Skeletal muscle tissue (tissue), 4 donors: ENCODE results near the gene VWA5B1. TPM values are rescaled to one million over a fixed set of nuclear protein-coding genes. Genes with fewer than 3 reads are reported as not detected.

Experiments used
- H3K27ac ChIP-seq: one replicate; pipeline ENCODE4 v1.7.0; 2013; ENCODE audit warnings: mild to moderate bottlenecking, low read depth, low read length, inconsistent platforms
- H3K27me3 ChIP-seq, 3 donors: one replicate each; pipeline ENCODE4 v1.7.0; 2013; ENCODE audit warnings: low read length in 3 of 3; ENCODE audit not compliant: control insufficient read depth in 3 of 3, insufficient read depth in 3 of 3
- H3K36me3 ChIP-seq, 3 donors: one replicate each; pipeline ENCODE4 v1.7.0; 2013; ENCODE audit warnings: low read length in 3 of 3; ENCODE audit not compliant: control insufficient read depth in 3 of 3, insufficient read depth in 3 of 3
- H3K4me1 ChIP-seq, 3 donors: one replicate each; pipeline ENCODE4 v1.7.0; 2013; ENCODE audit warnings: low read length in 3 of 3, mild to moderate bottlenecking in 3 of 3; ENCODE audit not compliant: control insufficient read depth in 3 of 3, insufficient read depth in 3 of 3
- H3K4me3 ChIP-seq, 3 donors: one replicate each; pipeline ENCODE4 v1.7.0; 2013; ENCODE audit warnings: low read length in 3 of 3
- H3K9ac ChIP-seq, 3 donors: one replicate each; pipeline ENCODE4 v1.7.0; 2013; ENCODE audit warnings: low read length in 3 of 3, mild to moderate bottlenecking in 3 of 3, moderate library complexity in 2 of 3, low read depth in 1 of 3
- H3K9me3 ChIP-seq, 3 donors: one replicate each; pipeline ENCODE4 v1.7.0; 2013; ENCODE audit warnings: low read length in 3 of 3; ENCODE audit not compliant: control insufficient read depth in 3 of 3
- total RNA-seq: library from RNA; depleted of rRNA; stranded (reverse); fragments of >200 nt; gene quantifications from one replicate; pipeline ENCODE4 v1.2.3, GENCODE V29; 2014
- donor health status: Osteomylitis.

VWA5B1 gene
- total RNA-seq, 1 donor from 2014 or later, result 0.52 TPM

GRCh38 chr1:20359451-20360330 is 69.0 kb downstream of the VWA5B1 start:
- Histone ChIP-seq H3K9me3 (no peaks in the 10 kb centered on the region), H3K4me3 (peak overlapping the region in 1 of 3 donors; percentile 65), H3K27me3 (peaks cover 4 to 15% (median 11%) of the 10 kb centered on the region in 3 donors), H3K9ac (no peak overlapping the region), H3K36me3 (no peaks in the 10 kb centered on the region), H3K4me1 (peaks cover 30 to 51% (median 48%) of the 10 kb centered on the region in 3 donors), H3K27ac (peak overlapping the region; percentile 38)

- H3K36me3 ChIP-seq, result no peaks in the 10 kb centered on the region
- no peaks in the 10 kb centered on the region for H3K9me3 ChIP-seq
- no peak overlapping the region for H3K4me3 ChIP-seq
- peaks cover 30 to 52% (median 51%) of the 10 kb centered on the region in 3 donors for H3K4me1 ChIP-seq
- peaks cover 21 to 32% (median 28%) of the 10 kb centered on the region in 3 donors for H3K27me3 ChIP-seq
- H3K9ac ChIP-seq, result peak overlapping the region in 1 of 3 donors; percentile 25
- no peak overlapping the region for H3K27ac ChIP-seq
These were observed 70.7 kb downstream of the VWA5B1 start for GRCh38 chr1:20361401-20361800.

GRCh38 chr1:20361805-20362381 is 71.2 kb downstream of the VWA5B1 start:
- Histone ChIP-seq H3K9me3 (no peaks in the 10 kb centered on the region), H3K27me3 (peaks cover 26 to 36% (median 33%) of the 10 kb centered on the region in 3 donors), H3K4me3 (peak overlapping the region in 1 of 3 donors; percentile 29), H3K36me3 (no peaks in the 10 kb centered on the region), H3K9ac (no peak overlapping the region), H3K4me1 (peaks cover 30 to 51% (median 49%) of the 10 kb centered on the region in 3 donors), H3K27ac (no peak overlapping the region)

GRCh38 chr1:20362856-20363255 is 72.2 kb downstream of the VWA5B1 start:
- Histone ChIP-seq H3K27ac (no peak overlapping the region), H3K27me3 (peaks cover 36 to 45% (median 43%) of the 10 kb centered on the region in 3 donors), H3K4me1 (peaks cover 27 to 50% (median 48%) of the 10 kb centered on the region in 3 donors), H3K4me3 (no peak overlapping the region), H3K9me3 (no peaks in the 10 kb centered on the region), H3K9ac (no peak overlapping the region), H3K36me3 (no peaks in the 10 kb centered on the region)

- Histone ChIP-seq H3K36me3 (no peaks in the 10 kb centered on the region), H3K9ac (no peak overlapping the region), H3K4me1 (peaks cover 12 to 31% (median 28%) of the 10 kb centered on the region in 3 donors), H3K27me3 (peaks cover 36 to 60% (median 53%) of the 10 kb centered on the region in 3 donors), H3K4me3 (no peak overlapping the region), H3K9me3 (no peaks in the 10 kb centered on the region), H3K27ac (no peak overlapping the region)
These were observed 74.9 kb downstream of the VWA5B1 start for GRCh38 chr1:20365421-20366055.

GRCh38 chr1:20366056-20366462 is 75.4 kb downstream of the VWA5B1 start:
- Histone ChIP-seq H3K9me3 (no peaks in the 10 kb centered on the region), H3K36me3 (no peaks in the 10 kb centered on the region), H3K9ac (peak overlapping the region in 1 of 3 donors; percentile 40), H3K27ac (no peak overlapping the region), H3K4me3 (peak overlapping the region in 1 of 3 donors; percentile 32), H3K27me3 (peaks cover 36 to 59% (median 53%) of the 10 kb centered on the region in 3 donors), H3K4me1 (peaks cover 12 to 30% (median 28%) of the 10 kb centered on the region in 3 donors)

- Histone ChIP-seq H3K27ac (no peak overlapping the region), H3K36me3 (no peaks in the 10 kb centered on the region), H3K9me3 (no peaks in the 10 kb centered on the region), H3K27me3 (peaks cover 35 to 54% (median 54%) of the 10 kb centered on the region in 3 donors), H3K9ac (peak overlapping the region in 1 of 3 donors; percentile 40), H3K4me3 (peak overlapping the region in 2 of 3 donors; percentile 32 to 45), H3K4me1 (peaks cover 9 to 25% (median 24%) of the 10 kb centered on the region in 3 donors)
These were observed 75.9 kb downstream of the VWA5B1 start for GRCh38 chr1:20366463-20367115.

- no peaks in the 10 kb centered on the region for H3K36me3 ChIP-seq
- no peak overlapping the region for H3K27ac ChIP-seq
- H3K4me3 ChIP-seq, result peak overlapping the region in 2 of 3 donors; percentile 22 to 27
- H3K9me3 ChIP-seq, result no peaks in the 10 kb centered on the region
- peak overlapping the region in 1 of 3 donors; percentile 40 for H3K9ac ChIP-seq
- peaks cover 6 to 19% (median 19%) of the 10 kb centered on the region in 3 donors for H3K4me1 ChIP-seq
- peaks cover 38 to 54% (median 51%) of the 10 kb centered on the region in 3 donors for H3K27me3 ChIP-seq
These were observed 76.5 kb downstream of the VWA5B1 start for GRCh38 chr1:20367116-20367585.

- Histone ChIP-seq H3K27me3 (peaks cover 38 to 54% (median 50%) of the 10 kb centered on the region in 3 donors), H3K9me3 (no peaks in the 10 kb centered on the region), H3K4me1 (peaks cover 6 to 15% (median 14%) of the 10 kb centered on the region in 3 donors), H3K27ac (no peak overlapping the region), H3K4me3 (peak overlapping the region in 1 of 3 donors; percentile 22), H3K36me3 (no peaks in the 10 kb centered on the region), H3K9ac (peak overlapping the region in 1 of 3 donors; percentile 40)
These were observed 77.0 kb downstream of the VWA5B1 start for GRCh38 chr1:20367626-20368025.
